ENCODE results near the gene DHX32.
"Not testable (repeated sequence)": the region's sequence is repeated elsewhere in the genome, so short reads cannot be mapped to it uniquely, and the experiment has no call there.

The DHX32 gene

GRCh38 chr10:125881192-125881591, at the start of gene DHX32:
TSS of gene DHX32 (minus strand) at chr10:125881292. CDS start at chr10:125880824, 468 bp downstream.
- DNase-seq: no peak

GRCh38 chr10:125929618-125930017, 48.5 kb upstream of the DHX32 start:
- DNase-seq: no peak

GRCh38 chr10:125928928-125929585, 48.0 kb upstream of the DHX32 start:
- DNase-seq: no peak

GRCh38 chr10:125927265-125927664, 46.2 kb upstream of the DHX32 start:
- DNase-seq: not testable (repeated sequence)

GRCh38 chr10:125926247-125926646, 45.2 kb upstream of the DHX32 start:
- no peak for DNase-seq

- no peak for DNase-seq
Observed at GRCh38 chr10:125925262-125925834, 44.3 kb upstream of the DHX32 start.

- DNase-seq: not testable (repeated sequence)
Observed at GRCh38 chr10:125921643-125922306, 40.7 kb upstream of the DHX32 start.

- DNase-seq: not testable (repeated sequence)
Observed at GRCh38 chr10:125917704-125918361, 36.7 kb upstream of the DHX32 start.

- no peak for DNase-seq
Observed at GRCh38 chr10:125916977-125917376, 35.9 kb upstream of the DHX32 start.

GRCh38 chr10:125913277-125913676, 32.2 kb upstream of the DHX32 start:
- DNase-seq: not testable (repeated sequence)

GRCh38 chr10:125911990-125912389, 30.9 kb upstream of the DHX32 start:
- DNase-seq: peak; percentile 31

GRCh38 chr10:125911145-125911544, 30.1 kb upstream of the DHX32 start:
- DNase-seq: no peak

GRCh38 chr10:125909491-125909890, 28.4 kb upstream of the DHX32 start:
- DNase-seq: not testable (repeated sequence)

GRCh38 chr10:125908813-125909212, 27.7 kb upstream of the DHX32 start:
- DNase-seq: not testable (repeated sequence)

- DNase-seq: not testable (repeated sequence)
Observed at GRCh38 chr10:125907598-125907997, 26.5 kb upstream of the DHX32 start.

- not testable (repeated sequence) for DNase-seq
Observed at GRCh38 chr10:125905069-125905994, 24.2 kb upstream of the DHX32 start.

GRCh38 chr10:125903135-125903640, 22.1 kb upstream of the DHX32 start:
- not testable (repeated sequence) for DNase-seq

- DNase-seq: not testable (repeated sequence)
Observed at GRCh38 chr10:125900963-125901362, 19.9 kb upstream of the DHX32 start.

GRCh38 chr10:125897317-125897716, 16.2 kb upstream of the DHX32 start:
- not testable (repeated sequence) for DNase-seq

- peak; percentile 42 for DNase-seq
Observed at GRCh38 chr10:125896088-125896934, 15.2 kb upstream of the DHX32 start, which contains the start of gene FANK1. TSS of gene FANK1 (plus strand) at chr10:125896564. CDS start at chr10:125896643, 79 bp downstream.

Measured in NCI-H774 (cell line).